H1 (cell line): ENCODE data around the gene CDH12. TPM values are rescaled to one million over a fixed set of nuclear protein-coding genes. Genes with fewer than 3 reads are reported as not detected.

Experiments
- CBX8 ChIP-seq: fragments of 300-800, 300-1000 bp; sonication (generic); IDR thresholded peaks from 2 replicates; pipeline ENCODE4 v1.7.1; 2016; ENCODE audit warnings: low read depth, low read length, borderline replicate concordance
- CTBP2 ChIP-seq: IDR thresholded peaks from 2 replicates; pipeline ENCODE4 v1.7.0; 2011; ENCODE audit warnings: borderline replicate concordance, mild to moderate bottlenecking, moderate library complexity, mixed read lengths, low read length; ENCODE audit not compliant: insufficient read depth, insufficient read length
- MAFK ChIP-seq: IDR thresholded peaks from 2 replicates; pipeline ENCODE4 v1.6.1; 2012; ENCODE audit warnings: low read depth, mild to moderate bottlenecking, improper control_type of control experiment, low read length
- NANOG ChIP-seq: IDR thresholded peaks from 2 replicates; pipeline ENCODE4 v1.6.1; 2011; ENCODE audit warnings: low read length, low read depth, mild to moderate bottlenecking, inconsistent platforms; ENCODE audit not compliant: insufficient read depth, poor library complexity, severe bottlenecking
- SIN3A ChIP-seq, 2 experiments: IDR thresholded peaks in 1 of 2; conservative IDR thresholded peaks in 1 of 2; 2 replicates each; pipeline ENCODE4 v1.6.1; 2011 to 2012; ENCODE audit warnings: low read length in 2 of 2, improper control_type of control experiment in 1 of 2, low read depth in 1 of 2, mild to moderate bottlenecking in 1 of 2
- polyA plus RNA-seq, 7 experiments: library from polyadenylated mRNA; depleted of rRNA in 3 of 7; stranded (reverse) in 5 of 7; unstranded in 2 of 7; fragments of >200 nt in 5 of 7; fragments of 200-250 nt in 2 of 7; gene quantifications; 1 replicate in 5 of 7; 2 replicates in 1 of 7; 4 replicates in 1 of 7; pipeline versions ENCODE4 v1.2.1 to v1.2.3, GENCODE V29; 2011 to 2013; ENCODE audit warnings: missing spikeins in 2 of 7, mixed read lengths in 2 of 7
- total RNA-seq: library from RNA; stranded (reverse); fragmentation: NEBNext Ultra II Directional; extraction: Animal tissue kit (Norgen Biotek cat#: 25700); gene quantifications from 2 replicates; pipeline ENCODE4 v1.2.1, GENCODE V29; 2021
- TF ChIP-seq, protein P1 (sequence below): IDR thresholded peaks from 2 replicates; pipeline ENCODE4 v1.6.1; 2011; ENCODE audit warnings: low read length, improper control_type of control experiment
- TF ChIP-seq, protein P2 (sequence below): IDR thresholded peaks from 2 replicates; pipeline ENCODE4 v1.6.1; 2012; ENCODE audit warnings: inconsistent platforms

The CDH12 gene
- total and polyA plus RNA-seq, 2 of the 8 experiments (the other 6 are each of a cell fraction or from before 2014, with no cell fraction given) = 0.03 TPM; not detected in 1

DNA sequence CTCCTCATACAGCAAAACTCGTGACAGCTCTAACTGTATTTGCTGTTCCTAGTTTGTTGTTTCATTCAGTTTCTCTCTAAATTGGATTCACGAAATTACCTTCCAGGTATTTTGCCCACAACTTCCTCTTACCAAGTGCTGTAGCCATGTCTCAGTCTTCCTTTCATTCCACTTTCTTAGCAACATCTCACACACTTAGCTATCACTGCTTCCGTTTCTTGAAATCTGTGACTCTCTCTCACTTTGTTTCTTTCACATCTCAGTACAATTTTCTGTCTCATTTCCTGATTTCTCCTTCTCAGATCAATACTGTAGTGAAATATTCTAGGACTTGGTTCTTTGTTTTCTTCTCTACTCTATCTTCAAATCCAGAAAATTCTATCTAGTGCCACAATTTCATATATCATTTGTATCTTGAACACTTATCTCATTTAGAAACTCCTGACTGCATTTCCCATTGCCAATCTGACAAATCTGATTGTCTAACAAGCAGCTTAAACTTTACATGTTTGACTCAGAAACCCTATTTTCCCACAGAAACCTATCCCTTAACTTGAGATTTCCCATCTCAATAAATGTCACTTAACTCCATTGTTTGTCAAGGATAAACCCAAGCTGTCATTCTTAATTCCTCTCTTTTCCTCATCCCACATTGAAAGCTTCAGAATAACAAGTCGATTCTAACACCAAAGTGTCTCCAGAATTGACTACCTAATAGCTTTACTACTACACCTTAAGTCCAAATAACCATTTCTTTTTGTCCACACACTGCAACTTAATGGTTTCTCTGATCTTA, 303.1 kb downstream of the CDH12 start (continued):
- TF ChIP-seq SIN3A (conservative IDR thresholded peaks at IDR 0.05 in 1 of 2, IDR thresholded peaks at IDR 0.05 in 1 of 2; ENCODE audit: low read depth in 1 of 2, low read length in 2 of 2) (no peak), MAFK (no peak), CTBP2 (no peak), NANOG (no peak), CBX8 (no peak)
- TF ChIP-seq, protein P1, sequence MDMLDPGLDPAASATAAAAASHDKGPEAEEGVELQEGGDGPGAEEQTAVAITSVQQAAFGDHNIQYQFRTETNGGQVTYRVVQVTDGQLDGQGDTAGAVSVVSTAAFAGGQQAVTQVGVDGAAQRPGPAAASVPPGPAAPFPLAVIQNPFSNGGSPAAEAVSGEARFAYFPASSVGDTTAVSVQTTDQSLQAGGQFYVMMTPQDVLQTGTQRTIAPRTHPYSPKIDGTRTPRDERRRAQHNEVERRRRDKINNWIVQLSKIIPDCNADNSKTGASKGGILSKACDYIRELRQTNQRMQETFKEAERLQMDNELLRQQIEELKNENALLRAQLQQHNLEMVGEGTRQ = no peak
- TF ChIP-seq, protein P2, sequence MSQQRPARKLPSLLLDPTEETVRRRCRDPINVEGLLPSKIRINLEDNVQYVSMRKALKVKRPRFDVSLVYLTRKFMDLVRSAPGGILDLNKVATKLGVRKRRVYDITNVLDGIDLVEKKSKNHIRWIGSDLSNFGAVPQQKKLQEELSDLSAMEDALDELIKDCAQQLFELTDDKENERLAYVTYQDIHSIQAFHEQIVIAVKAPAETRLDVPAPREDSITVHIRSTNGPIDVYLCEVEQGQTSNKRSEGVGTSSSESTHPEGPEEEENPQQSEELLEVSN = no peak
